Activated CD4-positive, CD25-positive, alpha-beta regulatory T cell treated with anti-CD3 and anti-CD28 coated beads, Interleukin-2, amount 50 U/mL, for 16 hours (primary cell): Measurements from ENCODE around the gene KCNRG.
"Not testable (repeated sequence)": the region's sequence is repeated elsewhere in the genome, so short reads cannot be mapped to it uniquely, and the experiment has no call there.

ENCODE experiments used
- DNase-seq: peaks from one replicate; pipeline ENCODE4 v3.0.0-alpha.2; 2020; ENCODE audit warnings: low read depth, low spot score

The KCNRG gene

GRCh38 chr13:50011461-50011860 is 3.8 kb upstream of the KCNRG start:
- no peak for DNase-seq

- no peak for DNase-seq
Observed at GRCh38 chr13:50012396-50013169, 2.7 kb upstream of the KCNRG start.

GRCh38 chr13:50014386-50014785 is 858 bp upstream of the KCNRG start:
- DNase-seq, result no peak

GRCh38 chr13:50015750-50016149 is 506 bp downstream of the KCNRG start:
- no peak for DNase-seq

GRCh38 chr13:50016444-50016843 is 1.2 kb downstream of the KCNRG start:
- DNase-seq, result no peak

- DNase-seq, result no peak
Observed at GRCh38 chr13:50017819-50018218, 2.6 kb downstream of the KCNRG start.

- DNase-seq, result no peak
Observed at GRCh38 chr13:50025436-50025835, 10.2 kb downstream of the KCNRG start.

- DNase-seq, result no peak
Observed at GRCh38 chr13:50026788-50027473, 11.7 kb downstream of the KCNRG start.

GRCh38 chr13:50030315-50030714 is 15.1 kb downstream of the KCNRG start:
- DNase-seq, result no peak

- DNase-seq, result no peak
Observed at GRCh38 chr13:50033725-50034124, 18.5 kb downstream of the KCNRG start.

GRCh38 chr13:50037788-50038187 is 22.5 kb downstream of the KCNRG start:
- DNase-seq, result no peak

GRCh38 chr13:50038266-50038665 is 23.0 kb downstream of the KCNRG start:
- DNase-seq, result no peak

GRCh38 chr13:50052478-50052877 is 37.2 kb downstream of the KCNRG start:
- no peak for DNase-seq

- no peak for DNase-seq
Observed at GRCh38 chr13:50053844-50054243, 38.6 kb downstream of the KCNRG start.

GRCh38 chr13:50055454-50055853 is 40.2 kb downstream of the KCNRG start:
- DNase-seq, result no peak

GRCh38 chr13:50060718-50061117 is 45.5 kb downstream of the KCNRG start:
- DNase-seq, result no peak

GRCh38 chr13:50062336-50062735 is 47.1 kb downstream of the KCNRG start:
- DNase-seq, result not testable (repeated sequence)

GRCh38 chr13:50065712-50066111 is 50.5 kb downstream of the KCNRG start:
- DNase-seq, result no peak

- DNase-seq, result no peak
Observed at GRCh38 chr13:50068508-50068907, 53.3 kb downstream of the KCNRG start.

GRCh38 chr13:50069261-50069660 is 54.0 kb downstream of the KCNRG start:
- no peak for DNase-seq

GRCh38 chr13:50070186-50070585 is 54.9 kb downstream of the KCNRG start:
- no peak for DNase-seq
